Glomerular endothelial cell (primary cell): ENCODE data around the gene MUC4. TPM values are rescaled to one million over a fixed set of nuclear protein-coding genes. Genes with fewer than 3 reads are reported as not detected.
"Not testable (repeated sequence)": the region's sequence is repeated elsewhere in the genome, so short reads cannot be mapped to it uniquely, and the experiment has no call there.

Source experiments
- DNase-seq: peaks from one replicate; pipeline ENCODE4 v3.0.0-alpha.2; 2011; ENCODE audit warnings: low read depth, low spot score; ENCODE audit errors: extremely low read depth
- total RNA-seq: library from RNA; depleted of rRNA; stranded (reverse); fragments of >200 nt; gene quantifications from 2 replicates; pipeline ENCODE4 v1.2.3, GENCODE V29; 2015

Gene MUC4
- total RNA-seq, 1 donor from 2014 or later: 0.12 TPM

DNA sequence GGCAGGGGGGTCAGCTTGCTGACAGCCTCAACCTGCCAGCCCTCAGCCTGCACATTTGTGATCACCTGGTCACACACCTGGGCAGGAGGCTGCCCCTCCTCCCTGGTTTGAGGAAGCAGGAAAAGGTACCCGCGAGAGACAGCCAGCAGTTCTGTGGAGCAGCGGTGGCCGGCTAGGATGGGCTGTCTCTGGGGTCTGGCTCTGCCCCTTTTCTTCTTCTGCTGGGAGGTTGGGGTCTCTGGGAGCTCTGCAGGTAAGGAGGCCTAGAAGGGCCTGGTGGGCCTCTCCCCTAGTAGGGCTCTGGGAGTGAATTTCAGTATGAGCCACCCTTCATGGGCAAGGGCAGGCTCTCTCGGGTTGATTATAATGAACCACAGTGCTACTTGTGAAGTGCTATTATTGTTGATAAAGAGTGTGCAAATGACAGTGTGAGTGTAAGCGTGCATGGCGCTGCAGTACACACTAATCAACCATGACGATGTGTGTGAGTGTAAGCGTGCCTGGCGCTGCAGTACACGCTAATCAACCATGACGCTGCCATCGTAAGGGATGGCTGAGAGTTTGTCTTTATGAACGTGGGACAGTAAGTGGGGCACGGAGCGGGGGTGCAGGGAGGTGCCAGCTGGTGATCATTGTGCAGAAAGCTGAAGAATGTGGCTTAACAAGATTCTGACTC lies 90.8 kb downstream of the MUC4 start, which contains the start of gene MUC20:
Gene MUC20 (plus strand): TSS at position 148 of the 676 bp plus-strand sequence. CDS start 30 bp downstream, at position 178.
- not testable (repeated sequence) for DNase-seq

- not testable (repeated sequence) for DNase-seq
Measured at GRCh38 chr3:195719514-195720254, 92.0 kb downstream of the MUC4 start.

DNA sequence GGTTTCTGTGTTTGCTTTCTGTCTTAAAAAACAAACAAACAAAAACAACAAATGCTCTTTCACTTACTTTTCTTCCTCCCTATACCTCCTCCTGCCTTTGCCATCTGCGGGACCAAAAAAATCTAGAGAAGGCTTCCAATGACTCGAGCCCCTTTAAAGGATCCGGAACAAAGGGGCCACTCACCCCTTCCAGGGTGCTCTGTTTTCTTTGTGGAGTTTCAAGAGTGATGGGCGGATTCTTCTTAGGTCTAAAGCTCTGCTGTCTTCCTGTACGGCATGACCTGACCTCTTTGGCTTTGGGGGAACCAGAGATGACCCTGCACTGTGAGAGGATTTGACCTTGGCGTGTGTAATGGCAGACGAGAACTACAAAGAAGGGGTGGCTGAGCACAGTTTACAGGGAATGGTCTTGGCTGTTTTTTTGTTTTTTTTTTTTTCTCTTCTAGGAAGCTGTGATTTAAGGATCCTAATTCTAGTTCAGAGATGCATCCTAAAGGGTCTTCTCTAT lies 93.2 kb downstream of the MUC4 start:
- no peak for DNase-seq

DNA sequence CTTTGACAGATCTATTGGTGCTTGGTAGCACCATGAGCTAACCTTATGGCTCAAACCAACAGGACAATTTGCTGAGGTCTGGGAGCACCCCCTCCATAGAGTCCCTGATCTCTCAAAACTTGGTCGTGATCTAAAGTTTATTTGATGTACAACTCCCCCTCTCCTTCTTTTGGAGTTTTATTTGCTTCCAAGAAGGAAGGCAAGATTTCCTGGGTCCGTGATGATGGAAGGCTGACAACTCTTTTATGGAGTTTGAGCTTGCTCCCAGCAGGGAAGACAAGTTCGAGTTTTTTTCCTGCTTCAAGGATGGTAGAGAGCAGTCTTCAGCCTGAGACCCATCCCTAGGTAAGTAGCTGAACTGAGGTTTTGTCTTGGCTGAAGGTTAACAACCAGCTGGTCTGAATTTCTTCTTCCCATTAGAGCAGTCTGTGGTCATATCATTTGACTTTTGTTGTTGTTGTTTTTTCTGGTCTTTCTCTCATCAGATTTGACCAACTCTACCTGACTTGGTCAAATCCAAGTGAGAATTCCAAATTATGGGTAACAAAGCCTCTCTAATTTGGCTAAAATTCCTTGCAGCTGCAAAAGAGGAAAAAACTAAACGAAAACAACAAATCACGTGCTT lies 93.8 kb downstream of the MUC4 start:
- DNase-seq: no peak

GRCh38 chr3:195717416-195717815 lies 94.3 kb downstream of the MUC4 start:
- DNase-seq: no peak

GRCh38 chr3:195715583-195716266 lies 96.0 kb downstream of the MUC4 start:
- no peak for DNase-seq

DNA sequence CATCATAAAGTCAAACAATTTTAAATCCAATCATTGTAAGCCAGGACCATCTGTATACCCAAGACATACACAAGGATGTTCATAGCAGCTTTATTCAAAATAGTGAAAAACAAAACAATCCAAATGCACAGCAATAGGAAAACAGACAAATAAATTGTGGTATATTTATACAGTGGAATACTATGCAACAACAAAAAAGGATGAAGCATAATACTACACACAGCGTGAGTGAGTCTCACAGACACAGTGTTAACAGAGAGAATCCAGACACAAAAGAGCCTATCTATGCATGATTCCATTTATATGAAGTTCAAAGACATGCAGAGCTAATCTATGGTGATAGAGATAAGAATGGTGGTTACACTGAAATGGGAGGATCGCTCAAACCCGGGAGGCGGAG lies 96.6 kb downstream of the MUC4 start:
- DNase-seq: no peak

DNA sequence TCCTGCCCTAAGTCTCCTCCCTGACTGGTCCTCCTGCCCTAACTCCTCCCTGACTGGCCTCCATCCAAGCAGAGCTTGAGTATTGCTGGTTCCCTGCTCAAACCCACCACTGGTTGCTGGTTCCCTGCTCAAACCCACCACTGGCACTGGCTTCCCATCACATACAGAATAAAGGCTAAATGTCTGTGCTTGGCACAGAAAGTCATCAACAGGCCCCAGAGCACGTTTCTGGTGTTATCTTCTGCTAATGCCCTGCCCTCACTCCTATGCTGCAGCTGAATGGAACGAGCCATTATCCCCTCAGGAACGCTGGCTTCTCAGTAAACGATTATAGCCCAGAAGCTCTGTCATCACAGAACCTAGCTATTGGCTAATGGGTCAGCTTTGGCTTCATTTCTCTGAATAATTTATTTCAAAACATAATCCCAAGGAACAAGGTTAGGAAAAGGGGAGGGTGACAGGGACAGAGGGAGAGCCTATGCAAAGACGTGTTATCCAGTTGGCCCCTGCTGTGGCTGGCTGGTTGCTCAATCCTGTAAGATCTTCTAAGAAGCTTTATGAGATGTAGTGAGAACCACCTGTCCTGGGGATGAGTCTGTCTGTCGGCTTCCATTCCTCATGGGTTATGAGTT lies 97.2 kb downstream of the MUC4 start:
- DNase-seq: no peak

- DNase-seq: not testable (repeated sequence)
Measured at GRCh38 chr3:195713150-195713549, 98.6 kb downstream of the MUC4 start.

DNA sequence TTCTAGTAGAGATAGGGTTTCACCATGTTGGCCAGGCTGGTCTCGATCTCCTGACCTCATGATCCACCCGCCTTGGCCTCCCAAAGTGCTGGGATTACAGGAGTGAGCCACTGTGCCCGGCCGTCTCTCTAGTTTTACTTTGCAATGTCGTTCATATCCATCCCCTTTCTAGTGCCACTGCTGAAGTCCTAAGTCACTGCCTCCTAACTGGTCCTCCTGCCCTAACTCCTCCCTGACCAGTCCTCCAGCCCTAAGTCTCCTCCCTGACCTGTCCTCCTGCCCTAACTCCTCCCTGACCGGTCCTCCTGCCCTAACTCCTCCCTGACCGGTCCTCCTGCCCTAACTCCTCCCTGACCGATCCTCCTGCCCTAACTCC lies 99.2 kb downstream of the MUC4 start:
- DNase-seq: not testable (repeated sequence)

- DNase-seq: no peak
Measured at GRCh38 chr3:195711813-195712534, 99.8 kb downstream of the MUC4 start.

GRCh38 chr3:195711091-195711812 lies 100.5 kb downstream of the MUC4 start:
- DNase-seq: not testable (repeated sequence)

DNA sequence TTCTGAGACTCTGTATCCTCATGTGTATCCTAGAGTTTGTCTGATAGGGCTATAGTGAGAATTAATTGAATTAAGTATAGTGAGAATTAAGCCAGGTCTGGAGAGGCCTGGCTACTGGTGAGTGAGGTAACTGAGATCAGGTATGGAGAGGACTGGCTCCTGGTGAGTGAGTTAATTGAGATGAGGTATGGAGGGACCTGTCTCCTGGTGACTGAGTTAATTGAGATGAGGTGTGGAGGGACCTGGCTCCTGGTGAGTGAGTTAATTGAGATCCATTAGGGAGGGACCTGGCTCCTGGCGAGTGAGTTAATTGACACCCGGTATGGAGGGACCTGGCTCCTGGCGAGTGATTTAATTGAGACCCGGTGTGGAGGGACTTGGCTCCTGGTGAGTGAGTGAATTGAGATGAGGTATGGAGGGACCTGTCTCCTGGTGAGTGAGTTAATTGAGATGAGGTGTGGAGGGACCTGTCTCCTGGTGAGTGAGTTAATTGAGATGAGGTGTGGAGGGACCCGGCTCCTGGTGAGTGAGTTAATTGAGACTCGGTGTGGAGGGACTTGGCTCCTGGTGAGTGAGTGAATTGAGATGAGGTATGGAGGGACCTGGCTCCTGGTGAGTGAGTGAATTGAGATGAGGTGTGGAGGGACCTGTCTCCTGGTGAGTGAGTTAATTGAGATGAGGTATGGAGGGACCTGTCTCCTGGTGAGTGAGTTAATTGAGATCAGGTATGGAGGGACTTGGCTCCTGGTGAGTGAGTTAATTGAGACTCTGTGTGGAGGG lies 101.4 kb downstream of the MUC4 start:
- DNase-seq: not testable (repeated sequence)

DNA sequence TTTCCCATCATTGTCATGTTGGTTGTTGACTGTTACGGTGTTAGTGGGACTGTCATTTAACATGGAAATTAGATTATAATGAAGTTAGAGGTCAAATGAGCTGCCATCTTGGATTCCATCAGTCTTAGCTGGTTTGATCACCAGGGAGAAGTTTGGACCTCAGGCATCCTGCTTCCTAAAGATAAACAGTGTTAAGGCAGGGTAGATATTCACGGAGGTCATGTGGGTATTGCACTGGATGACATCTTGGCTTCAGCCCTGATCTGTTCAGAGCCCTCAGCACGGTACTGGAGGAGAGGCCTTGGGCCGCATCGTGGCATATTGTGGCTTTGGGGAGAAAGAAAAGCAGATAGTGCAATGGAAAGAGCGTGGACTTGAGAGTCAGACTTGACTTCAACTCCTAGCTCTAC lies 102.0 kb downstream of the MUC4 start:
- no peak for DNase-seq

DNA sequence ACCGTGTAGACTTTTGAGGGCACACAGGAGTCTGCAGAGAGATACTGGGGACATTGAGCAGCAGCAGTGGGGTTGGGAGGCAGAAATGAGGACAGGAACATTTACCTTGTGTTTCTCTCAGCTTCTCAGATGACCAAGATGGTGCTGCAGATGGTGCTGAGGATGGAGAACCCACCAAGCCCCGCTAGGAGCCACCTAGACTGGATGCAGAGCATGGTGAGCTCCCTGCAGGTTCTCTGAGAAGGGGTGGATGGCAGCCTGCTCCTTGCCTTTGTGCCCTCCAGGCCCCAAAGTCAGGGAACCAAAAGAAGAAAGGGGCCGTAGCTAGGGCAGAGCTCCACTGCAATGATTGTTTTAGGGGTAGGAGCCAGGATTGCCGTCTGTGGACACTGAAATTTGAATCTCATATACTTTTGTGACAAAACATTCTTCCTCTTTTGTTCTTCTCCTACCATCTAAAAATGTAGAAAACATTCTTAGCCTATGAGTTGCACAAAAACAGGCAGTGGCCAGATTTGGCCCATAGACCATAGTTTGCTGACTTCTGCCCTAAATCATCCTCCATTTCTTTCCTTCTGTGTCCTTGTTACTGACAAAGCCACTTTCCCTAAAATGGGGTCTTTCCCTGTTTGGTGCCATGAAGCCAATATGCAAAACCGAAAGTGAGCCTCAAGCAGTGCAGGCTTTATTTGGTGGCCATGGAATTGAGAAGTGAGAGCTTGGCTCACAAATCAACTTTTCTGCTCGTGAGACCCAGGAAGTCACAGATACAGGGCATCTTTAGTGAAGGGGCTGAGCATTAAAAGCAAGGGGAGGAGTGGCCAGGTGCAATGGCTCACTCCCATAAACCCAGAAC lies 102.9 kb downstream of the MUC4 start:
- no peak for DNase-seq

- DNase-seq: no peak
Measured at GRCh38 chr3:195708061-195708460, 103.7 kb downstream of the MUC4 start.
